Neuron (in vitro differentiated cells): ENCODE measurements around the gene PRDM8.

Experiments
- H2AFZ ChIP-seq: one replicate; pipeline ENCODE4 v1.6.1; 2013; ENCODE audit warnings: low read depth, mild to moderate bottlenecking, inconsistent platforms, low read length, moderate library complexity
- H3K27me3 ChIP-seq: one replicate; pipeline ENCODE4 v1.6.1; 2013; ENCODE audit warnings: low read length; ENCODE audit not compliant: insufficient read depth
- H3K36me3 ChIP-seq: one replicate; pipeline ENCODE4 v1.6.1; 2013; ENCODE audit warnings: low read length; ENCODE audit not compliant: insufficient read depth
- H3K4me1 ChIP-seq: one replicate; pipeline ENCODE4 v1.6.1; 2013; ENCODE audit warnings: low read length; ENCODE audit not compliant: insufficient read depth
- H3K4me3 ChIP-seq: 2 replicates; pipeline ENCODE4 v1.5.1; 2013; ENCODE audit warnings: mild to moderate bottlenecking, low read length, moderate library complexity
- H3K9me3 ChIP-seq: one replicate; pipeline ENCODE4 v1.6.1; 2013; ENCODE audit warnings: low read length

Gene PRDM8

GRCh38 chr4:80196922-80197573 is at the start of gene PRDM8:
Gene PRDM8 (plus strand): TSS chr4:80197503. CDS start chr4:80200081, 2,578 bp downstream.
- H2AFZ ChIP-seq = peak within 1 kb of the TSS; percentile 91
- peaks cover 30% of the 10 kb centered on the region for H3K27me3 ChIP-seq
- H3K36me3 ChIP-seq = peaks cover 10% of the 10 kb centered on the region
- H3K4me3 ChIP-seq = peak within 1 kb of the TSS; percentile 59
- peaks cover 20% of the 10 kb centered on the region for H3K4me1 ChIP-seq
- peaks cover 5% of the 10 kb centered on the region for H3K9me3 ChIP-seq

GRCh38 chr4:80150387-80151180 is 46.7 kb upstream of the PRDM8 start:
- H3K27me3 ChIP-seq = no peaks in the 10 kb centered on the region
- H3K9me3 ChIP-seq = no peaks in the 10 kb centered on the region
- H3K4me1 ChIP-seq = no peaks in the 10 kb centered on the region
- no peak overlapping the region for H3K4me3 ChIP-seq
- H3K36me3 ChIP-seq = no peaks in the 10 kb centered on the region
- no peak overlapping the region for H2AFZ ChIP-seq

- H3K9me3 ChIP-seq = no peaks in the 10 kb centered on the region
- no peak overlapping the region for H2AFZ ChIP-seq
- no peak overlapping the region for H3K4me3 ChIP-seq
- H3K27me3 ChIP-seq = no peaks in the 10 kb centered on the region
- H3K4me1 ChIP-seq = no peaks in the 10 kb centered on the region
- no peaks in the 10 kb centered on the region for H3K36me3 ChIP-seq
Measured at GRCh38 chr4:80151981-80152380, 45.3 kb upstream of the PRDM8 start.

- Histone ChIP-seq H3K36me3 (no peaks in the 10 kb centered on the region), H3K4me3 (no peak overlapping the region), H3K4me1 (no peaks in the 10 kb centered on the region), H3K27me3 (no peaks in the 10 kb centered on the region), H3K9me3 (no peaks in the 10 kb centered on the region), H2AFZ (no peak overlapping the region)
Measured at GRCh38 chr4:80153874-80154544, 43.3 kb upstream of the PRDM8 start.

GRCh38 chr4:80154545-80154933 is 42.8 kb upstream of the PRDM8 start:
- Histone ChIP-seq H2AFZ (no peak overlapping the region), H3K27me3 (no peaks in the 10 kb centered on the region), H3K36me3 (no peaks in the 10 kb centered on the region), H3K9me3 (no peaks in the 10 kb centered on the region), H3K4me1 (no peaks in the 10 kb centered on the region), H3K4me3 (no peak overlapping the region)

- Histone ChIP-seq H3K4me3 (no peak overlapping the region), H3K4me1 (no peaks in the 10 kb centered on the region), H3K27me3 (no peaks in the 10 kb centered on the region), H3K9me3 (no peaks in the 10 kb centered on the region), H2AFZ (no peak overlapping the region), H3K36me3 (no peaks in the 10 kb centered on the region)
Measured at GRCh38 chr4:80155316-80155982, 41.9 kb upstream of the PRDM8 start.

- Histone ChIP-seq H3K36me3 (no peaks in the 10 kb centered on the region), H3K27me3 (no peaks in the 10 kb centered on the region), H3K4me3 (no peak overlapping the region), H3K4me1 (no peaks in the 10 kb centered on the region), H2AFZ (no peak overlapping the region), H3K9me3 (no peaks in the 10 kb centered on the region)
Measured at GRCh38 chr4:80156410-80156809, 40.9 kb upstream of the PRDM8 start.

GRCh38 chr4:80161413-80162058 is 35.8 kb upstream of the PRDM8 start:
- Histone ChIP-seq H3K4me3 (no peak overlapping the region), H3K27me3 (peaks cover 2% of the 10 kb centered on the region), H3K9me3 (no peaks in the 10 kb centered on the region), H3K36me3 (no peaks in the 10 kb centered on the region), H2AFZ (no peak overlapping the region), H3K4me1 (no peaks in the 10 kb centered on the region)

- no peak overlapping the region for H2AFZ ChIP-seq
- H3K4me1 ChIP-seq = no peaks in the 10 kb centered on the region
- H3K27me3 ChIP-seq = peaks cover 2% of the 10 kb centered on the region
- no peaks in the 10 kb centered on the region for H3K9me3 ChIP-seq
- H3K4me3 ChIP-seq = no peak overlapping the region
- no peaks in the 10 kb centered on the region for H3K36me3 ChIP-seq
Measured at GRCh38 chr4:80162418-80162817, 34.9 kb upstream of the PRDM8 start.

- H3K36me3 ChIP-seq = no peaks in the 10 kb centered on the region
- peaks cover 2% of the 10 kb centered on the region for H3K27me3 ChIP-seq
- H3K4me1 ChIP-seq = no peaks in the 10 kb centered on the region
- no peak overlapping the region for H3K4me3 ChIP-seq
- no peak overlapping the region for H2AFZ ChIP-seq
- H3K9me3 ChIP-seq = no peaks in the 10 kb centered on the region
Measured at GRCh38 chr4:80165855-80166254, 31.4 kb upstream of the PRDM8 start.

- Histone ChIP-seq H3K9me3 (no peaks in the 10 kb centered on the region), H2AFZ (no peak overlapping the region), H3K4me3 (no peak overlapping the region), H3K36me3 (no peaks in the 10 kb centered on the region), H3K27me3 (peaks cover 3% of the 10 kb centered on the region), H3K4me1 (no peaks in the 10 kb centered on the region)
Measured at GRCh38 chr4:80171251-80171650, 26.1 kb upstream of the PRDM8 start.

- no peaks in the 10 kb centered on the region for H3K9me3 ChIP-seq
- peaks cover 3% of the 10 kb centered on the region for H3K27me3 ChIP-seq
- H3K4me3 ChIP-seq = no peak overlapping the region
- H3K4me1 ChIP-seq = no peaks in the 10 kb centered on the region
- H3K36me3 ChIP-seq = no peaks in the 10 kb centered on the region
- no peak overlapping the region for H2AFZ ChIP-seq
Measured at GRCh38 chr4:80171656-80172055, 25.6 kb upstream of the PRDM8 start.
